Measurements from ENCODE around the gene KANK4.

KANK4 gene

DNA sequence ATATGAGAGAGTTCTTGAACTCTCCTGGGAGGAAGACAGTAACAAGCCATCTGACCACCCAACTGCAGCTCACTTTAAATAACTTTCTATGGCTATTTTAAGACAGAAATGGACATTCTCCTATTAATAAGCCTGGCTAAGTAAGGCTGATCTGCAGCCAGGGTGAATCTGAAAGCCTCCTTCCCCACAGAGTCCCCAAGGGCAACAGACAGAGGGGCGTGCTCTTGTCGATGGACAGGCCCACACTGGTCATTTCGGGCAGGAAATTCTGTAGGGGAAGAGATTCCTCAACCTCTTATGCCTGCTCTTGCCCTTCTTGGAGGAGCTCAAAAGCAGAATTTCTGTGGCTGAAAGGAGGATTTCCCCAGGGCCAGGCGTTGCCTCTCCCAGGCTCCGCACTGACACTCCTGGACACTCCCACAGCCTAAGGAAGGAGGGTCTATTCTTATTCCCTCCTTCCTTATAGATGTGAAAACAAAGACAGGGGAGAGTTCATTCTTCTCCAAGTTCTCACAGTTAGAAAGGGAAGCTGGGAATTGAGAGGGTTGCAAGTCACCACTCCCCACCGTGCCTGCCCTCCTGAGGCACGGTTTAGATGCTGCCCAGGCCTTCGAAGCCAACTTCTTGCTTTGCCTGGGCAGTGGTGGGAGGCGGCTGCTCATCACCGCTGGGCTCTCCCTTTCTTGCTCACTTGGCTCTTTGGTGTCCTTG is 17.9 kb upstream of the KANK4 start:
- no peak for DNase-seq

DNA sequence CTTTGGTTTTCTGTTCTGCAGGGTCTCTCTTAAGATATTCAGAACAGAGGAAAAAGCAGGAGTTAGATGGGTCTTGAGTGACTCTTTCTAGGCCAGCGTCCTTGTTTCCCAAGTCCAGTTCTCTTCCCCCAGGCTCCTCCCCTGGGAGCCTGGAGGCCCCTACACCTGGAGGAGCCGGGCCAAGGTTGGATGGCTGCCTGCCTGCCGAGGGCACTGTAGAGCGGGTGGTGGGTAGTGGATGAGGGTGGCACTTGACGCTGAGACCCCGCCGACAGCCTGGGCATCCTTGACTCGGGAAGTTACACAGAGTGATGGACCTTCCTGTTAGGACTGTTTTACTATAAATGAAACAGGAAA is 17.4 kb upstream of the KANK4 start:
- no peak for DNase-seq

DNA sequence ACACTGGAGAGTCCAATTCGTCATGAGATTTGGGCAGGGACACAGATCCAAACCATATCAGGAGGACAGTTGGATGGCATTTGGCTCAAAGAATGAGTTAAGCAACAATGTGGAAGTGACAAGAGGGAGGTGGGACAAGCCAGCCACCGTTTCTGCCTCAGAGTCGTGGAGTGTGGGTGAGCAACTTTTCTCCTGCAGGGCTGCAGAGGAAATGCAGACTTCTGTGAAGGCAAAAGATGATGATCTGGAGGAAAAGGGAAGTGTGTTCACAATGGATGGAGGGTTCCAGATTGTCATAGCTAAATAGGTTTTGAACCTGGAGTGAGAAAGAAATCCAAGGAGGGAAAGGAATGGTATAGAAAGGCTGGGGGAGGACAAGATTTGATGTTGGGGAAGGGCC is 16.4 kb upstream of the KANK4 start:
- no peak for DNase-seq

DNA sequence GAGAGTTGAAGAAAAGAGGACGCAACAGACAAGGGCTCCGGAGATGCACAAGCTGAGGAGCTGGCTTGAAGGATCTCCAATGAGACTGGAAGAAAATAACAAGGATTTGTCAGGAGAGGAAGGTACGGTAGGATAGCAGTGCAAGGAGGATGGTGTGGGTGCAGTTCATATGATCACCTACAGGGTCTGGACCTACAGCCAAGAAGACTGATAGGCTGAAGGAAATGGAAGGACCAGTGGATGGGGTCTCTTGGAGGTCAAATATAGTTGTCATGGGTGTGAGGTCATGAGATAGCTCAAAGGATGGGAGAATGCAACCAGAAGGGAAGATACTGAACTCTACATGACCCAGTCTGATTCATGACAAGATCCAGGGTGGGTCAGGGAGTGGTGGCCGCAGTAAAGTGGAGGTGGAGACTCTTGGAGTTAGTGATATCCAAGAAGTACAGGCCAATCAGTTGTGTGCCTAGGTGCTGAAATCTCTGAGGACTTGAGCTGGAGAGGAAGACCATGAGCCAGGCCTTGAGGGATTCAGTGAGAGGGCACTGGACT is 15.3 kb upstream of the KANK4 start:
- DNase-seq = no peak

- no peak for DNase-seq
These were observed 14.2 kb upstream of the KANK4 start for GRCh38 chr1:62333441-62333840.

- no peak for DNase-seq
These were observed 8.3 kb upstream of the KANK4 start for GRCh38 chr1:62327360-62328055.

- DNase-seq = no peak
These were observed 6.4 kb upstream of the KANK4 start for GRCh38 chr1:62325681-62326080.

- no peak for DNase-seq
These were observed 5.8 kb upstream of the KANK4 start for GRCh38 chr1:62325081-62325480.

DNA sequence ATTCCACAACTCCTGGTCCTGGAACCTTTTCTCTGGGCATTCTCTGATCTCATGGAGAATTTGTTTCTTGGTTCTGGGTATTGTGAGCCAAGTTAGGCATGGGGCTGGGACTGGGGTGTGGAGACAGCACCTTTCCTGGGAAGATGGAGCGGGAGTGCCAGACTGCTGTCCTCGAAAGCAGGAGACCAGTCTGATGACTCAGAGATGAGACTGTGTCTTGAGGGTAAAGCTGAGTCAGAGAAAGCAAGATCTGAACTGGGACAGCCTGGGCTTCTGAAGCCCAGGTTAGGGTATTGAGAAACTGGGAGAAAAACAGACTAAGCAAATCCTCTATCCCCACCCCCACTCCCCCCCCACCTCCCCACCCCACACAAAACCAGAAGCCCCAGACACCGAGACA is 2.2 kb upstream of the KANK4 start:
- DNase-seq = no peak

DNA sequence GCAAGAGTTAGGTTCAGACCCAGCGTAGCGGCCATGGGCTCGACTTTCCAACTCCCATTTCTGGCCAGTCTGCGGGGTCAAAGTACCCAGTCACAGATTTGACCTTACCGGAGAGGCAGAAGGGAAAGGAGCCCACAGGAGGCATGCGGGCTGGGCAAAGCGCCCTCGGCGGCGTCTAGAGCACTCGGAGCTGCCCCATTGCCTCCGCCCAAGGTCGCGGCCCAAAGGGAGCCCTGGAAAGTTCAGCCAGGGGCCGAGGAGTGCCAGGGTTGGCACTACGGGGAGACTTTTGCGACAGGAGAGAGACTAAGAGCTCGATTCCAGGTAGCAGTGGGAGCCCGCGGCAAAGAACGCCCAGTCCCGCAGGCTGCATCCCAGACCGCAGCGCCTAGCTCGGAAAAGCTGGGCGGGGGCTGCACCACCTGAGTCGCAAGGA is 896 bp downstream of the KANK4 start:
- no peak for DNase-seq

- DNase-seq = no peak
These were observed 2.0 kb downstream of the KANK4 start for GRCh38 chr1:62317021-62317768.

DNA sequence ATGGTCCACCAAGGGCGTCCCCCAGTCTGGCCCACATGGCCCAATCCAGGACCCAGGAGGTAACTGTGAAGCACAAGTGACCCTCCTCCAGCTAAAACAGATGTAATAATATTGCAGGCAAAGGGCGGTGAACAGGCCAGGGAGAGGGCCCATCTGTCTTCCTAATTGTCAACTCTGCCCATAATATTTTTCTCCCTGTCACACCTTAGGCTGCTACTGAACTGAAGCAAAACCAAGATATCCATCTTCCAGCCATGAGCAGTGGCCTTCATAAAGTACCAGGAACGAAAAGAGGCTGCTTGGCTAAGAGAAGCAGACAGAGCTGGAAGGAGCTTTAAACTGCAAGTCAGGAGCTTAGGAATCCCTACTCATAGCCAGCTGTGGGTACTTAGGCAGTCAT is 3.1 kb downstream of the KANK4 start:
- no peak for DNase-seq

GRCh38 chr1:62315387-62315786 is 3.8 kb downstream of the KANK4 start:
- no peak for DNase-seq

GRCh38 chr1:62314454-62315350 is 4.5 kb downstream of the KANK4 start:
- DNase-seq = no peak

DNA sequence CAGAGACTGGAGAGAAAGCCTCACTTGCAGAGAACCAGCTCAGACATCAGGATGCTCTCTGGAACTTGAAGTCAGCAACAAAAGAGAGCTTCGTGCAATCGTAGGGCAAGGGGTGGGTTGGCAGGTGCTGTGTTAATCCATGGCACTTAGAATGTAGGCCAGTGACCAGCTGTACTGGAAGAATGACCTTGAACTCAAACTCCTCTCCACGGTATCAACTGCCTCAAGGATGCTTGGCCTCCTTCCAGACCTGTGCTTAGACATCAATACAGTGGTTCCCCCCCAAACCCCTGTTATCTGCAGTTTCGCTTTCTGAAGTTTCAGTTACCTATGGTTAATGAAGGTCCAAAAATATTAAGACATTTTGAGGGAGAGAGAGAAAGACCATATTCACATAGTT is 6.5 kb downstream of the KANK4 start:
- DNase-seq = no peak

GRCh38 chr1:62311473-62311943 is 7.7 kb downstream of the KANK4 start:
- no peak for DNase-seq

DNA sequence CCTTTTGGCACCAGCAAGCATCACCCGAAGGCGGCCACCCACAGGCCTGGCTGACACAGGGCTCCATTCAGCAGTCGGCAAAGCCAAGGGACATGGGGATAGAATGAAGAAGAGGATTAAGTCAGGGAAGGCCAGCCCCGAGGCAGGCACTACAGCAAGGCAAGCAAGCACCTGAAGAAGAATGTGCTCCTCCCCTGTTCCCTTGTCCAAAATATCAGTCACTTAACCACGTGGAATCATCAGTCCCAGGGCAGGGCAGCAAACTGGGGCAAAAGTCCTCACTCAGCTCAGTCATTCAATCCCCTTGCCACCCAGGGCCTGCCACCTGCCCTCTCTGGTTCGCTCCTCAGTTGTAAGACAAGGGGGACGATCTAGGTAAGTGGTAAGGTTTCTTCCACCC is 9.3 kb downstream of the KANK4 start:
- no peak for DNase-seq

GRCh38 chr1:62308606-62309005 is 10.6 kb downstream of the KANK4 start:
- no peak for DNase-seq

DNA sequence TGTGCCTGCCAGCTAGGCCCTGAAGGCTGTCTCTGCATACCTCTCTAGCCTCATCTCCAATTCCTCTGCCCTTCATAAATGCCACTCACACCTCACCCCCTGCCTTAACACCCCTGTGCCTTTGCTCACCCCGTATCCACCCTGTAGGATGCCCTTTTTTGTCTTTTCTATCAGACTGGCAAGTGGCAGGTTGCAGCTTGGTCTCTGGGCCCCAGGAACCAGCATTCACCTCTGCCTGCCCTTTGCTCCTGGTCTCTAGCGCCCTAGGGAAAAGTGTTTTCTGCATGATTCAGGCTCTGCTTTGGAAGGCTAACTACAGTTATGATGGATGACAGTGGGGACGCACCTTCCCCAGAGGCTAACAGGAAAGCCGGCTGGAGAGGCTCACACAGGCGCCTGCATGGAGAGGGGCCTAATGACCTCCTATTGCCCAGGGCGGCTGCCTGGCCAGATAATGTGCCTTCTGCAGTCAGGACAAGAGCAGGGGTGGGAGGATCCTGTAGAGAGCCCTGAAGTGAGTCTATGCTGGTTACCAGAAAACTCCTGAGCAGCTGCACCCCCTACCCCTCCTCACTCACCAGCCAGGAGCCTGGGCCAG is 11.2 kb downstream of the KANK4 start:
- DNase-seq = no peak

GRCh38 chr1:62307446-62307845 is 11.8 kb downstream of the KANK4 start:
- DNase-seq = no peak

- DNase-seq = no peak
These were observed 13.2 kb downstream of the KANK4 start for GRCh38 chr1:62306065-62306464.

- DNase-seq = no peak
These were observed 14.3 kb downstream of the KANK4 start for GRCh38 chr1:62304975-62305374.

Data from cerebellar nuclear complex (tissue), 1 donor.